IPS-18c (cell line): Measurements from ENCODE around the gene GPC6.

Source experiments
- H3K4me3 ChIP-seq: 2 replicates; pipeline ENCODE4 v1.7.0; 2013; ENCODE audit warnings: low read depth, mild to moderate bottlenecking, low read length, moderate library complexity; ENCODE audit not compliant: insufficient read depth
- H3K9me3 ChIP-seq: one replicate; pipeline ENCODE4 v1.6.1; 2013; ENCODE audit warnings: mild to moderate bottlenecking, low read length, moderate library complexity; ENCODE audit not compliant: control insufficient read depth, insufficient read depth

Gene GPC6

GRCh38 chr13:94020833-94021232 lies 794.2 kb downstream of the GPC6 start:
- Histone ChIP-seq H3K4me3 (no peak overlapping the region), H3K9me3 (no peaks in the 10 kb centered on the region)

GRCh38 chr13:94028234-94028633 lies 801.6 kb downstream of the GPC6 start:
- H3K9me3 ChIP-seq, result no peaks in the 10 kb centered on the region
- no peak overlapping the region for H3K4me3 ChIP-seq

GRCh38 chr13:94028650-94029049 lies 802.0 kb downstream of the GPC6 start:
- H3K9me3 ChIP-seq, result no peaks in the 10 kb centered on the region
- H3K4me3 ChIP-seq, result no peak overlapping the region

DNA sequence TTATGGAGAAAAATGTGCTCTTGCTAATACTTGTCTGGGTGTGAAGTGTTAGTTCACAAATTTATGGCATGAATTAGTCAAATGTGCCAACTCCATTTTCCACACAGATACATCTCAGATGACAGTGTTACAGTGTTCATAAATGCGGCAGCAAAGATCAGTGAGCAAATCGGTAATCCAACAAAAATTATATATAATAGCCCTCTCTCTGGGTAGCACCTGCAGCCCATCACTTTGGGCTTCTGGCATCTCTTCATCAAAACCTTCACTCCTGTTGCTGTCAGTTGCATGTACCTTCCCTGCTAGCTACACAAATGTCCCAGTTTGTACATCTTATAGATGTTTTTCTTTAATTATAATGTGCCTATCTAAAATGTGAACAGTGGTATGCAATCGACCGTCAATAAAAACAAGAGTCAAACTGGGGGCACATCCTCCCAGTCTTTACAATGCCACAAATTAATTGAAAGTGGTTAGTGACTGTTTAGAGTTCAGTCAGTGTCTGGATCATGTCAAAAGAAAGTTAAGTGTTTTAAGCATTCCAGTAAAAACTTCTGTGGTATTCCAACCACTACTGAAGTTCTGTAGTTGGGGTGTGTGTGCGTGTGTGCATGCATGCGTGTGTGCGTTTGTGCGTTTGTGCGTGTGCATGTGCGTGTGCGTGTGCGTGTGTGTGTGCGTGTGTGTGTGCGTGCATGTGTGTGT lies 804.0 kb downstream of the GPC6 start:
- Histone ChIP-seq H3K4me3 (no peak overlapping the region), H3K9me3 (no peaks in the 10 kb centered on the region)

DNA sequence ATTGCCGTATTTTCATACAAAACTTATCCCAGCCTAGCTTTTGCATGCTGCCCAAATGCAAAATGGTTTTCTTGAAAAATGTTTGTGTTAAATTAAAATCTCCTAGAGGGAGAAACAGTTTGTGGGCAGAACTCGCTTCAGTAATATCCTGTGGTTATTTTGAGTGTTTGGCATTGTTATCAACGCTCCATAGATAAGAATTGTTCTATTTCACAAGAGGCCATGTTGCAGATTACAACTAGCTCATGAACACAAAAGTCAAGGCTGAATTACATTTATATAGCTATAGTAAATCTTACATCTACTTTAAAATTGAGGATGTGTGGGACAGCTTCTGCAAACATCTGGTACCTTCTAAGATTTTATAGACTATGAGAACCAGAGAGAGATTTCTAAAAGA lies 805.0 kb downstream of the GPC6 start:
- Histone ChIP-seq H3K9me3 (no peaks in the 10 kb centered on the region), H3K4me3 (no peak overlapping the region)

DNA sequence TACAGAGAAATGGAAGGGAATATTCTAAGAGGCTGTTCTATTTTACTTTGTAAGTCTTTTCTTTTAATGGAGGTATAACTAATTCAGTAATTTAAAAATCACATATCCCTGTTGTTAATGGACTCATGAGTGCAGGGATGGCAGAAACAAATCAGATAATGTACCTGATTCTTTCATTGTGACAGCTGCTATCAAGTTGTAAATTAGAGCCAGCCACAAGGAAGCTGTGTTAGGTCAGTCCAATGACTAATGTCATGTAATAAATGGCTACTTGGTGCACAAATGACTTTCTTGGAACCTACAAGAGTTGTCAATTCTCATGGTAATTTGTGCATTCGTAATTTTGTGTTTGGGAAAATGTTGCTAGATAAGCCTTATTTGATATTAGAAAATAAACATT lies 806.5 kb downstream of the GPC6 start:
- H3K4me3 ChIP-seq, result no peak overlapping the region

GRCh38 chr13:94033830-94034642 lies 807.4 kb downstream of the GPC6 start:
- no peaks in the 10 kb centered on the region for H3K9me3 ChIP-seq
- no peak overlapping the region for H3K4me3 ChIP-seq

More for the DNA sequence above, 806.5 kb downstream of the GPC6 start:
- no peaks in the 10 kb centered on the region for H3K9me3 ChIP-seq

DNA sequence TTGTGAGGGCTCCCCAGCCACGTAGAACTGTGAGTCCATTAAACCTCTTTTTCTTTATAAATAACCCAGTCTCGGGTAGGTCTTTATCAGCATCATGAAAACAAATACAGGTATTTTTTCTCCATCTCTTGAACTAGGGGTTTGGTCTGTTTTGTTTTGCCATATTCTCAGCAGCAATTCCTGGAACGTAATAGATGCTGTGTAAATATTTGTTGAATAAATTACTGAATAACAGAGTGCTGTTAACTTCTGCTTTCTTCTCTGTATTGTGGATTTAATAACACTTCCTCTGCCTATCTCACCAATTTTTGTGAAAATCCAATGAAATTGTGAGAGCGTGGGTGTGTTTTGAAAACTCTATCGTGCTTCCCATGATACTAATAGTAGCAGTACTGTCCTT lies 823.4 kb downstream of the GPC6 start:
- Histone ChIP-seq H3K9me3 (no peaks in the 10 kb centered on the region), H3K4me3 (no peak overlapping the region)

GRCh38 chr13:94050686-94051085 lies 824.1 kb downstream of the GPC6 start:
- H3K4me3 ChIP-seq, result no peak overlapping the region
- H3K9me3 ChIP-seq, result no peaks in the 10 kb centered on the region

- no peak overlapping the region for H3K4me3 ChIP-seq
Measured at GRCh38 chr13:94053986-94054593, 827.5 kb downstream of the GPC6 start.

GRCh38 chr13:94056362-94056990 lies 829.9 kb downstream of the GPC6 start:
- no peak overlapping the region for H3K4me3 ChIP-seq
- no peaks in the 10 kb centered on the region for H3K9me3 ChIP-seq

More at GRCh38 chr13:94053986-94054593, 827.5 kb downstream of the GPC6 start:
- H3K9me3 ChIP-seq, result no peaks in the 10 kb centered on the region

GRCh38 chr13:94057618-94058186 lies 831.1 kb downstream of the GPC6 start:
- Histone ChIP-seq H3K9me3 (no peaks in the 10 kb centered on the region), H3K4me3 (no peak overlapping the region)

- H3K9me3 ChIP-seq, result no peaks in the 10 kb centered on the region
Measured at GRCh38 chr13:94058821-94059360, 832.3 kb downstream of the GPC6 start.

DNA sequence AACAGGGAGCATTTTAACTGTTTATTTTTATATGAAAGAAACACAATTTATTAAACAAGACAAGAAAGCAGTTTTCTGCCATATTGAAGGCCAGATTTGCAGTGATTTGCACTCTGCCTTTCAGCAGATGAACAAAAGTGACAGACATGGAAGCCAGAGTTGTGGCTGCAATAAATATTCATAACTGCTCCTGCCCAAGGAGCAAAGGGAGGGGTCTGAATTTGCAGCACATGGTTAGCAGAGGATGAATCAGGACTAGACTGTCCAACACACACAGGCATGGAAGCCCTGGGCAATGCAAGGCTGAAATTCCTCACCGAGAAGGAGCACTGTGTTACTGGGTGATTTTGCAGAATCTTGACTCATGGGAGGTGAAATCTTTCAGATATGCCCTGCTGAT lies 834.7 kb downstream of the GPC6 start:
- no peaks in the 10 kb centered on the region for H3K9me3 ChIP-seq
- no peak overlapping the region for H3K4me3 ChIP-seq

More at GRCh38 chr13:94058821-94059360, 832.3 kb downstream of the GPC6 start:
- H3K4me3 ChIP-seq, result no peak overlapping the region

DNA sequence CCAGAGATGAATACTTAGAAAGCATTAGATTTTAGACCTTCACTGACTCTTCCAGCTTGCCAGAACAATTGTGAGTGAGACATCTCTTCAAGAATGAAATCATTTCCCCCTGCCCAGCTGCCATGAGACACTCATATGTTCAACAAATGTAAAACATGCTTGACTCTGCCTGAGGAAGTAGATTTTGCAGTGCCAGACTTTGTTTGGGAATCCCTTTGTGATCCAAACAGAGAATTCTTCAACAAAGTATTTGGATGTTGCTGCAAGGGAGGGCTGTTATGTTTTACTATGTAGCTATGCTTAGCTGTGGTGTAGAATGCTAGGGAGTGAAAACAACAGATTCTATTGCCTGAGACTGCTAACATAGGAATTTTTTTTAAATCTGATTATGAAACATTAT lies 836.5 kb downstream of the GPC6 start:
- Histone ChIP-seq H3K4me3 (no peak overlapping the region), H3K9me3 (no peaks in the 10 kb centered on the region)

DNA sequence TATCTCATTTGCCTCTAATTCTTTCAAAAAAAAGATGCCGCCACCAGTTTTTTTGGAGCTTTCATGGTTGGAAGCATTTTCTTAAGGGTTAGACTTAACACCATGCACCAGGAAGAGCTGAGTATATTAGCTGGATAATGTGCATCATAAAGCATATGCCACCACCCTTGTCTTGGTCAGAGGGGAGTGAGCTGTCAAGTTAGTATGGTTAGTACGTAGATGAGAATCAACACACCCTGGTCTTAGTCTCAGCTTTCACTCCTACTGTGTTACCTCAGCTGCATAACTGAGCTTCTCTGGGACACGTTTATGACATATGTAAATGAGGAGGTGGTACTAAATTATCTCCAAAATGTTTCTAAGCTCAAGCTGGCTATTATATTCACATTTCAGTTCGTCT lies 837.2 kb downstream of the GPC6 start:
- H3K9me3 ChIP-seq, result no peaks in the 10 kb centered on the region
- H3K4me3 ChIP-seq, result no peak overlapping the region

DNA sequence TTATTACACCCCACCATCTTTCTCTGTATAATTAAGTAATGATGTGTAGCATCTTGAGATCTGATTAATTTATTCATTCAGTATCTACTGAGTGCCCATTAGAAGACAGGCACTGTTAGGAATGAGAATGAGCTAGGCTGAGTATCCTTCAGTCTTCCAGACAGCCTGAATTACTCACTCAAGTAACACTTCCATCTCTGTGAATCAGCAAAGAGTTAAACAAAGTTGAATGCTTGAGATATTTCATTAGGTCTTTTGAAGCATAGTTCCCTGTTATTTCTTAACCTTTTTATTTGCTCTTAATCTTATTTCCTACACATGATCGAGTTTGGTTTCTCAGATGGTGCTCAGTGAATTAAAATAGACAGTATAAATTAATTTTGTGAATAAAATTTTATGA lies 839.1 kb downstream of the GPC6 start:
- Histone ChIP-seq H3K9me3 (peaks cover 2% of the 10 kb centered on the region), H3K4me3 (no peak overlapping the region)
